IPS-NIHi7 (cell line): Measurements from ENCODE around the gene YY1.
"Not testable (repeated sequence)": the region's sequence is repeated elsewhere in the genome, so short reads cannot be mapped to it uniquely, and the experiment has no call there.

ENCODE experiments used
- DNase-seq: peaks from one replicate; pipeline ENCODE4 v3.0.0; 2012; ENCODE audit warnings: mixed read lengths; ENCODE audit errors: extremely low spot score

YY1 gene

DNA sequence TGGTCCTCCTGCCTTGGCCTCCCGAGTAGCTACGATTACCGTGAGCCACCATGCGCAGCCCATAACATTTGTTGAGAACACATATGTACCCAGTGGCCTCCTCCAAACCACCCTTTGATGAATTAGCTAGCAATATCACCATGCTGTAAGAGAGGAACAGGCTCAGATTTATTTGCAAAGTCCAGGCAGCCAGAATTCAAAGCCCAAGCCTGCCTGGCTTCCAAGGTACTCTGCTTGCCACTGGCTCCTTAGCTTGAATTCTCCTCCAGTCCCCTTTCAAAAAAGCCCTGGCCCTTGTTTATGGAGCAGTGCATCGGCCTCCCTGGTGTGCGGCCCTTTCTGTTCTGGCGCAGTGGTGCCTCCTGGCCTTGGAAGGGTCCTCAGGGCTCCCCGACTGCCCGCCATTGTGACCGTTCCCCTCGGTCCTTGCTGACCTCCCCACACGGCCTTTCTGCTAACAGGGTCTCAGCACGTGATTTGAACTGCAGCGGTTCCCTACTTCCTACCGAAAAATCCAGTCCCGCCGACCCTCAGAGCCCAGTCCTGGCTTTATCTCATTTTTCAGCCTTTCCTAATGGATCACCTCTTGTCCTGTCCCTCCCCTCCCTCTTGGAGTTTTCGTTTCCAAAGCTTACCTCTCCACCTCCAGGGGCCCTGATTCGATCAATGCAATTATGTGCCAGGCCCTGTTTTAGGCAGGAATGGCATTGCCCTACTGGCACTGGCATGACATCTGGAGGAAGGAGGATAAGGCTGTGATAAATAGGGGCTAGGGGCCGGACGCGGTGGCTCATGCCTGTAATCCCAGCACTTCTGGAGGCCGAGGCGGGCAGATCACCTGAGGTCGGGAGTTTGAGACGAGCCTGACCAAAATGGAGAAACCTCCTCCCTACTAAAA, 45.3 kb downstream of the YY1 start:
- no peak for DNase-seq

DNA sequence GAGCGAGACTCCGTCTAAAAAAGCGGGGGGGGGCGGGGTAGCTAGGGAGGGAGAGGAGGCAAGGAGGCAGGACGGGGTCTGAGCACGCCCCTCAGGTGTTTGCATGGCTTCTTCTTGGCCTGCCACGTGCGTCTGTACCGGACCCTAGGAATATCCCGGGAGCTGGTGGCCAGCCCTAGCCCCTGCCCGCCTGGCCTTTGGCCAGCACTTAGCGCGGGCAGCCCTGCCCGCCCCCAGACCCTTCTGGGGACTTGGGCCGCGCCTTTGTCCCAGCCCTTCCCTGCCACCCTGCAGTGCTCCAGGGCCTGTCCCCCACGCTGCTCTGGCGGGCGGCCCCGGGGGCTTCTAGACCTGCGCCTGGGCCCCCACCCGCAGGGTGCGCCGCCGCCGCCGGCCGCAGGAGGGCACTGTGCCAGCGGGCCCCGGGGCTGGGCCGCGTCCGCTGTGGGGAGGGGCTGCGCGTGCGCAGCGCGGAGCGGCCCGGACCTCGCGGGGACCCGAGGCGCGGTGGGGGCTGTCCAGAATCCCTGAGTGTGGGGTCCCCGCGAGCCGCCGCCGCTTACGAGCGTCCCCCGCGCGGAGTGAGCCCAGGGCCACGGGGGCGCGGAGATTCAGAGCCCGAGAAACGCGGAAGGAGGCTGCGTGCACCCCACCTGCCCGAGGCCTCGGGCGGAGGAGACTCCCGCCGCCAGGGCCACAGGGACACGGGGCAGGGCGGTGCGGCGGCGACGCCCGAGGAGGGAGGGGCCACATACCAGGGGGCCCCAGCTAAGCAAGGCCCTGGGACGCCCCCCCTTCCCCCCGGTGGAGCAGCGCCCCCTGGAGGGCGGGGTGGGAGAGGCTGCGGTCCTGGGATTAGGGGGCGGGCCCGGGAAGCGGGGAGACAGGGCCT, 46.3 kb downstream of the YY1 start:
- DNase-seq, result peak; percentile 92

GRCh38 chr14:100285913-100286400, 47.0 kb downstream of the YY1 start:
- DNase-seq, result no peak

GRCh38 chr14:100286484-100287191, 47.7 kb downstream of the YY1 start:
- DNase-seq, result no peak

DNA sequence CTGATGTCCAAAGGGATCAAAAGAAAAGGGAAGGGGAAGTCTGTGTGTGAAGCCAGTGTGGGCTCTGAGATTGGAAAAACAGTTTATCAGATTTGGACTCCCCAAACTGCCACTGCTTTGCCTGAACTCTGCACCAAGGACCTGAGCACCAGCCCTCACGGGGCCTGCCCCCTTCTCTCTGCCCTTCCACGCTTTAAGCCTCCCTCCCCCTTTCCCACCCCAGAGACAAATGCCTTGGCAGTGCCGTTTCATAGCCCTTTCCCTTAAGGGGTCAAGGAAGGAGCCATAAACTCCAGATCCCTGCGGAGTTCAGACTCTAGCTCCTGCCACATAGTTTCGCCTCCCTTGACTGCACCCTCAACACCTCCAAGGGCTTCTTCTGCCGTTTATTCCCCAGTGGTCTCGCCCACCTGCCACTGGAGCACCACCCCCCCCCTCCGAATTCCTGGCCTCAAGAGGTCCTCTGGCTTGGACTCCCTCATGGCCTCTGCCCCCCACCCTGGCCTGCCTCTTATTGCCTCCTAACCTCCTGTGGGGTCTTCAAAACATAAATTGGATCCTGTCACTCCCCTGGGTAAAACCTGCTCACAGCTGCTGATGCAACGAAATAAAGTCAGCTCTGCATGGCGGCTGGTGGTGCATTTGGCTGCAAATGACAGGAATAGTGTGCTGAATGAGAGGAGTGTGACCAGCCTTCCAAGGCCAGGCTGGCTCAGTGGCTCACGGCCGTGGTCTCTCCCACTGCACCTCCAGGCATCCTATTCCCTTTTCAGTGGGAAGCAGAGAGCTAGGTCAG, 48.5 kb downstream of the YY1 start:
- DNase-seq, result no peak

GRCh38 chr14:100287998-100288295, 49.0 kb downstream of the YY1 start:
- not testable (repeated sequence) for DNase-seq

DNA sequence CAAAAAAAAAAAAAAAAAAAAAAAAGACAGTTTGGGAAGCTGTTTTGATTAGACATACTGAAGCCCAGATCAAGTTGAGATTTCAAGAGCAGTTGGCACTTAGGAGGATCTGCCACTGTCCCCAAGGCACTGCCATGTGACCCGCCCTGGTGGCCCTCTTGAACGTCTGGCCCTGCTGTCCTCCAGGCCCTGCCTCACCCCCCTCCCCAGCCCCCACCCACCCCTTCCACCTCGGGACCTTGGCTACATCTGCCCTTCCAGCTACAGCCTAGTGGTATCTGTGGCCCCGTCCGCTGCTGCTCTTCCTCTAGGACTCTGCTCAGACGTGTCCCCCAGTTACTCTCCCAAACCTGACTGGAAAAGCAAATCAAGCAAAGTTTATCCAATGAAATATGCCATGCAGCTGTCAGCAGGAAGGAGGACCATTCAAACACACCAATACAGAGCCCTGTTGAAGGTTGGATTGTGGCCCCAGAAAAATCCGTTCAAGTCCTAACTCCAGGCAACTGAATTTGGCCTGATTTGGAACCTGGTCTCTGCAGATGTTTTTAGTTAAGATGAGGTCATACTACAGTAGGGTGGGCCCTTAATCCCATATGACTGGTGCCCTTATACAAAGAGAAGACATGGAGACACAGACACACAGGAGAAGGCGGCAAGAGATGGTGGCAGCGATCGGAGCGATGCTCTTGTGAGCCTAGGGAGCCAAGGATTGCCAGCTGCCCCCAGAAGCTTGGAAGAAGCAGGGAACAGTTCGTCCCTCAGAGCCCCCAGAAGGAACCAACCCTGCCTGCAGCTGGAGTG, 49.6 kb downstream of the YY1 start:
- no peak for DNase-seq

- DNase-seq, result no peak
These were observed 51.1 kb downstream of the YY1 start for GRCh38 chr14:100289916-100290606.

DNA sequence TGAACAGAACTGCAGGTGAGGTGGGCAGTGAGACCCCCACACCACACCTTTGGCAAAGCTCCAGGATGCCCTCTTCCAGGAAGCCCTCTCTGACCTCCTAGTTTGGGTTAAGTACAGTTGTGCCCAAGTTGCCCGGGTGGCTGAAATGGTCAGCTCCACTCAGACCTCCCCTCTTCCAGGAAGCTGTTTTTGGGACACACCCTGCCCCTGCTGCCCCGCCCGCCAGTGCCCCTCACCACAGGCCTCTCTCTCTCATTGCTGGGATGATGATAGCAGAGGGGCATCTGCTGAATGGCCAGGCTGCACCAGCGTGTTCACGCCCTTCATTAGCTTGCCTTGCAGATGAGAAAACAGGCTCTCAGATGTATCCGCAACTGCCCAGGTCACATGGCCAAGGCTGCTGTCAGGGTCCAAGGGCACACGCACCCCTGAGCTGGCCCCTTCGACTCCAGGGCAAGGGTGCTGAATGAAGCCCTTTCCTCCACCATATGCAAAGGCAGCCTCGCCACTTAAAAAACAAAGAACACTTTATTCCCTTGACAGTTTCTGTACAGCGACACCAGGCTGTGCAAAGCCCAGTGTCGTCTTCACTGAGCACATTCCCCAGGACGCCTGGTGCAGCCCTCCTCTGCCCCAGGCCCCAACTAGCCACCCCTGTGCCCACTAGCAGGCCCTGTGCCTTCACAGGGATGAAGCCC, 51.8 kb downstream of the YY1 start:
- no peak for DNase-seq

DNA sequence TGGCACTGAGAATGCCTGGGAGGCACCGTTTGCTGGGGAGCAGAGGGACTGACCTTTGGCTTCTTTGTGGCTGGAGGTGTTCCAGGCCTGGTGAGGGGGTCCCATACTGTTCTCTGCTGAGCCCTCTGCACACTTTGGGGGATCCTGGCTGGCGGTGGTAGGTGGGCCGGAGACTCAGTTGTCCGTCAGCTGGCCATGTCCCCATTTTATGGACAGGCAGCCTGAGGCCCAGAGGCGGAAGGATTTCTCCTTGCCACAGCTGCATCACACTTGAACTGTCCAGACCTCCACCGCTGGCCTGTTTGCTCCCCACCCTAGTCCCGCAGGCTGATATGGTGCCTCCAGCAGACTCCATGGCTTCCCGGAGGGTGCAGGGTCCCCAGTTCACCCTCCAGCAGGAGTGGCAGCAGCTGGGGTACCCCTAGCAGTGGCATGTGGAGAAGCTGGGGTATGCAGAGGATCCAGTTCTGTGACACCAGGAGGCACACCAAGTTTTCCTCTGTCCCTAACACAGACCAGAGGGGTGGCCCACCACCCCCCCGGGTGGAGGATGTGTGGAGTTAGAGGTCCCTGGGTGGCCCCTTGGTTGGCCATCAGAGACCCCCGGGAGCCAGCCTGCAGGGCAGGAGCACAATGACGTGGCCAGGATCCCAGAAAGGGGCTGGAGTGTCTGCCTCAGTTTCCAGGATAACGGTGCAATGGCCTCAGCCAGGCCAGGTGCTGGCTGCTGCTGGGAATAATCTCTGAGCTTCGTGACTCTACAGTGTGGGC, 52.5 kb downstream of the YY1 start:
- no peak for DNase-seq

DNA sequence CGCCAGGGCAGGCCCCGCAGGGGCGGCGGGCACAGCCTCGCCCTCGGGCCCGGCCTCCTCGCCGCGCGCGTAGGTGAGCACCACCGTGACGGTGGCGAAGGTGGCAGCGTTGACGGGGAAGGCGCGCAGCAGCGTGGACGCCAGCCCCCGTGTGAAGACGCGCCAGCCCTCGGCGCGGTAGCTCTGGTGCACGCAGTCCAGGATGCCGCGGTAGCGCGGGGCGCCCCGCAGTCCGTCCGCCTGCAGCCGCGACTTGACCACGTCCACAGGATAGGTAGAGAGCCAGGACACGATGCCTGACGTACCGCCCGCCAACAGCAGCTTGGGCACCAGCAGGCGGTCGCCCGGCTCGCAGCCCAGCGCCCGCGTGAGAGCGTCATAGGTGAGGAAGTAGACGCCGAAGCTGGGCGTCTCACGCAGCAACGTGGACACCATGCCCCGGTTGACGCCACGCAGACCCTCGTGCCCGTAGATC, 53.4 kb downstream of the YY1 start:
- no peak for DNase-seq

DNA sequence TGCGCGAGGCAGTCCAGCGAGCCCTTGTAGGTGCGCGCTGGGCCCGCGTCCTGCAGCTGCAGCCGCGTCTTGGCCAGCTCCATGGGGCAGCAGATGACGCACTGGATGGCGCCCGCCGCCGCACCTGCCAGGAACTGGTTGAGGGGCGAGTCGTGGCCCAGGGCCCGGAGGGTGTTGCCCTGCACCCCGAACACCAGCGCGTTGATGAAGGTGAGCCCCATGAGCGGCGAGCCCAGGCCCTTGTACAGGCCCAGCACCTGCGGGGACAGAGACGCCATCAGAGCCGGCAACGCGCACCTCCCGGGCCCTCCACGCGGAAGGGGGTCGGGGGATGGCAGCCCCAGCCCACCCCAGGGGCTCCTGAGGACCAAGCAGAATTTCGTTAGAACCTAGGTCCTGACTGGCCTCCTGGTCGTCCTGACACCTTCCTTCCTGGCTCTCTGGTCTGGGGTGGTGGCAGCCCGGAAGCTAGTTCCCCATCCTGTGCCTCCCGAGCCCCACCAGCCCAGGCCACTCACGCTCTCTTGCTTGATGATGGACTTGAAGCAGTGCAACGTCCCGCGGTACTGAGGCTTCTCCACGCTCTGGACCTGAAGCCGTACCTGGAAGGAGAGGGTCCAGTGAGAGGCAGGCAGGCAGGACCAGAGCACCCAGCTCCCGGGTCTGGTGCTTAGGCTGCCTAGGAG, 54.0 kb downstream of the YY1 start:
- DNase-seq, result no peak

DNA sequence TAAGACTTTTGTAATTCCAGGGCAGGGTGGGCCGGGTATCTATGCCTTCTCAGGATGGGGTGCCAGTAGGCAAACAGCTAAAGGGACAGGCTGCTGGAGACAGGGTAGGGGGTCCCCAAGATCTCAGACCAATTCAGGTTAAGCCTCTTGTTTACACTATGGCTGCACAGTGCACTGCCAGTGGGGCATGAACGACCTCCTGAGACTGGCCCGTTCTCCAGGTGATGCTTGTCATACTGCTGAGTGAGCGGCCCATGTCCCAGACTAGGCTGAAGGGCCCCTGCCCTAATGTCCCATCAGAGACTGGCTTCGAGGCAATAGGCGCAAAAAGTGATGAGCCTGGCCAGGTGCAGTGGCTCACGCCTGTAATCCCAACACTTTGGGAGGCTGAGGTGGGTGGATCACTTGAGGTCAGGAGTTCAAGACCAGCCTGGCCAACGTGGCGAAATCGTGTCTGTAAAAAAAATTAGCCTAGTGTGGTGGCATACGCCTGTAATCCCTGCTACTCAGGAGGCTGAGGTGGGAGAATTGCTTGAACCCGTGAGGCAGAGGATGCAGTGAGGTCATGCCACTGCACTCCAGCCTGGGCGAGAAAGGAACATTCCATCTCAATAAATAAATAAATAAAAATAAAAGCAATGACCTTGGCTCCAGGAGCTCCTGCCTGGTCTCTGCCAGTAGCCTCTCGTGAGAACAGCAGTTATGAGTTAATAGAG, 54.7 kb downstream of the YY1 start:
- DNase-seq, result no peak

DNA sequence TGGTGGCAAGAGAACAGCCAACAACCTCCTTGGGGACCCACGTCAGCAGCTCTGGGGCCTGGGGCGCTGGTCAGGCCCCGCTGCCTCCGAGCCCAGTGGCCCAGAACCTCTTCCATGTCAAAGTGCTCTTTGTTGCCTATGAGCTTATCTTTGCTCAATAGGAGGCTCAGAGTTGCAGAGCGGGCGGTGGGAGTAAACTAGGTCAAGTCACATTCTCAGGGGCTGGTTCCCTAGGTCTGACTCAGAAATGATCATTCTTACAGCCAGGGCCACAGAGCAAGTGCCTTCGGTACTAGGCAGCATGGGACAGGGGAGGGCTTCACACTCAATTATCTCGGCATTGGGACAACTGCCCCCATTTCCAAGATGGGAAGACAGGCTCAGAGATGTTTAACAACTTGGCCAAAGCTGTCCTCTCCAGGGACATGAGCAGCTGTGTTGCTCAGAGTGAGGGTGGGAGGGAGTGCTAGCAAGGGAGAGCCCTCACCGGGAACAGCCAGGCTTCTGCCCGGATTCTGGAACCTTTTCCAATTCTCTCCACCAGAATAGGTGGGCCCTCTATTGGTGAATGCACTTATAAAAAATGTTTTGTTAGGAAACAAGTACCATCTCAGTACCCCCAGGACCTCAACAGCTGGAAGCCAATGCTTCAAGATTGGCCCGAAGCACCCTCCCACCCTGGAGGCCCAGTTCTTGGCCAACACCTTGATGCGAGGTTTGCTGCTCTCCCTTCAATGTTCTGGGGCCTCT, 55.4 kb downstream of the YY1 start:
- no peak for DNase-seq

- no peak for DNase-seq
These were observed 56.0 kb downstream of the YY1 start for GRCh38 chr14:100294963-100295330.

- DNase-seq, result no peak
These were observed 56.6 kb downstream of the YY1 start for GRCh38 chr14:100295376-100296105.
